Heart right ventricle (tissue), 16 donors: ENCODE results near the gene KRTAP9-2. TPM values are rescaled to one million over a fixed set of nuclear protein-coding genes. Genes with fewer than 3 reads are reported as not detected.
"Not testable (repeated sequence)": the region's sequence is repeated elsewhere in the genome, so short reads cannot be mapped to it uniquely, and the experiment has no call there.

Experiments used
- ATAC-seq, 8 donors: fragments of 200-7000 bp; cut with Tn5 transposase; one replicate each; pipeline ENCODE4 v1.9.1; 2020; ENCODE audit warnings: mild to moderate bottlenecking in 8 of 8, moderate library complexity in 8 of 8, moderate number of reproducible peaks in 1 of 8
- DNase-seq, 2 donors: peaks; one replicate each; pipeline ENCODE4 v3.0.0-alpha.2; 2020
- H3K27ac ChIP-seq, 10 donors: fragments of 200-600 bp; sonication (generic) in 2 of 10; one replicate each; pipeline versions ENCODE4 v1.5.0 to v1.8.0; 2020 to 2022; ENCODE audit warnings: mild to moderate bottlenecking in 3 of 10
- H3K27me3 ChIP-seq, 7 donors: fragments of 200-600 bp; one replicate each; pipeline ENCODE4 v1.8.0; 2021 to 2022; ENCODE audit warnings: mild to moderate bottlenecking in 2 of 7
- H3K36me3 ChIP-seq, 9 donors: fragments of 200-600 bp; sonication (generic) in 1 of 9; one replicate each; pipeline versions ENCODE4 v1.5.0 to v1.8.0; 2020 to 2022; ENCODE audit warnings: mild to moderate bottlenecking in 2 of 9
- H3K4me1 ChIP-seq, 9 donors: fragments of 200-600 bp; sonication (generic) in 1 of 9; one replicate each; pipeline versions ENCODE4 v1.5.0 to v1.8.0; 2020 to 2022; ENCODE audit warnings: mild to moderate bottlenecking in 4 of 9
- H3K4me3 ChIP-seq, 10 donors: fragments of 200-600 bp; sonication (generic) in 2 of 10; one replicate each; pipeline versions ENCODE4 v1.5.0 to v1.8.0; 2020 to 2022; ENCODE audit warnings: mild to moderate bottlenecking in 7 of 10, moderate library complexity in 2 of 10
- H3K9me3 ChIP-seq, 11 donors: fragments of 200-600 bp in 10 of 11; sonication (generic) in 2 of 11; one replicate each; pipeline versions ENCODE4 v1.5.0 to v1.8.0; 2013 to 2022; ENCODE audit warnings: mild to moderate bottlenecking in 2 of 11, control low read depth in 1 of 11, moderate library complexity in 1 of 11
- CTCF ChIP-seq, 9 donors: fragments of 200-600 bp; sonication (generic) in 2 of 9; IDR thresholded peaks; one replicate each; pipeline versions ENCODE4 v1.5.0 to v1.8.0; 2021 to 2022; ENCODE audit warnings: antibody characterized with exemption in 9 of 9, mild to moderate bottlenecking in 5 of 9, moderate library complexity in 1 of 9
- WGBS, 2 donors: extraction: QIAGEN DNeasy Blood & Tissue Kit; methylation state at CpG; one replicate each; pipeline ENCODE4 v1.1.7; 2013; ENCODE audit warnings: inconsistent platforms in 1 of 2; 5-methylcytosine and 5-hydroxymethylcytosine counted together
- intact Hi-C, 10 donors: fragments of 100-400 bp; cut with DNase I; formaldehyde crosslinking; loops; one replicate each; pipeline versions ENCODE4 v1.11.1 to v1.14.2; 2022
- polyA plus RNA-seq, 2 donors: library from polyadenylated mRNA; stranded (reverse); fragments of 200-250 nt; gene quantifications; one replicate each; pipeline ENCODE4 v1.2.3, GENCODE V29; 2013
- total RNA-seq, 10 donors: library from RNA; stranded (reverse); fragmentation: NEBNext Ultra II Directional in 3 of 10; extraction: Animal tissue kit (Norgen Biotek cat#: 25700) in 3 of 10; gene quantifications; one replicate each; pipeline versions ENCODE4 v1.2.1 to v1.2.4, GENCODE V29; 2021 to 2023
- donor health status: Arrhythmogenic right ventricular cardiomyopathy.
- donor health status: ischemic (EF 13 %, LVEDD 7.1; RV severe dilation, severe dysfunction).
- donor health status: healthy with polysubstance abuse.
- donor health status: DM: no; HTN: yes; CAD: no.
- donor health status: DM: no; HTN: no; CAD: no.
- donor health status: ischemic (EF 25% LVEDD 6.9; RV normal size, moderate dysfunction).
- donor health status: ischemic (EF 25% LVEDD 5.7; RV mildly dilated, moderate dysfunction).
- donor health status: healthy.
- donor health status: DM: yes; HTN: yes; CAD: no.
- donor health status: Ischemic cardiomyopathy.
- donor health status: ischemic (EF 35%, LVEDD 5.7; RV mildly dilated, moderate dysfunction).
- donor health status: nonischemic (EF 11% LVEDD 7.7; RV severe dilation, severe dysfunction).
- donor health status: DM: yes; HTN: yes; CAD: no.
- donor health status: PGD.
- donor health status: ischemic (EF 29% LVEDD 5.4; RV normal size, mild dysfunction).
- donor health status: nonischemic (EF 23%, LVEDD 6.1; RV moderate dilation, normal function).

The KRTAP9-2 gene
- total and polyA plus RNA-seq, 12 donors: not detected

GRCh38 chr17:41230094-41230493, 3.6 kb downstream of the KRTAP9-2 start:
- no peaks in the 10 kb centered on the region for H3K9me3 ChIP-seq
- no peaks in the 10 kb centered on the region for H3K36me3 ChIP-seq
- DNase-seq (no peak), ATAC-seq (no peak)
- H3K4me3 ChIP-seq: no peak overlapping the region
- H3K27ac ChIP-seq: no peak overlapping the region
- TF ChIP-seq CTCF (IDR thresholded peaks at IDR 0.05): no peak
- intact Hi-C loops: loop anchor here in 1 of 10 donors (10.0 kb wide), 1 partner anchor 55 kb away; the partner anchor contains the start of gene KRTAP4-2
- H3K27me3 ChIP-seq: peaks cover 0 to 43% (median 30%) of the 10 kb centered on the region in 7 donors
- H3K4me1 ChIP-seq: no peaks in the 10 kb centered on the region

GRCh38 chr17:41231731-41232130, 5.3 kb downstream of the KRTAP9-2 start:
- DNase-seq (no peak), ATAC-seq (no peak)
- Histone ChIP-seq H3K4me3 (no peak overlapping the region), H3K4me1 (no peaks in the 10 kb centered on the region), H3K36me3 (no peaks in the 10 kb centered on the region), H3K27ac (no peak overlapping the region), H3K9me3 (no peaks in the 10 kb centered on the region), H3K27me3 (peaks cover 0 to 43% (median 26%) of the 10 kb centered on the region in 7 donors)
- TF ChIP-seq CTCF (IDR thresholded peaks at IDR 0.05): no peak
- 82 to 83% methylated on average over 6 of the region's 6 CpGs for WGBS, 2 donors
- intact Hi-C loops: loop anchor here in 1 of 10 donors (10.0 kb wide), 1 partner anchor 57 kb away; the partner anchor contains the start of gene KRTAP4-2

- not testable (repeated sequence) for H3K36me3 ChIP-seq, ATAC-seq, H3K4me1 ChIP-seq, DNase-seq, H3K27ac ChIP-seq, H3K9me3 ChIP-seq, H3K4me3 ChIP-seq
- intact Hi-C loops: loop anchor here in 1 of 10 donors (10.0 kb wide), 1 partner anchor 58 kb away; the partner anchor contains the start of gene KRTAP4-2
- peaks cover 0 to 43% (median 24%) of the 10 kb centered on the region in 7 donors for H3K27me3 ChIP-seq
- 70 to 87% methylated on average over 1 of the region's 1 CpG for WGBS, 2 donors
These were observed 6.1 kb downstream of the KRTAP9-2 start, which contains the start of gene KRTAP9-3 for GRCh38 chr17:41232399-41233105. Gene KRTAP9-3, plus strand, starts transcription at chr17:41232449. Its CDS starts 53 bp downstream, at chr17:41232502.

- not testable (repeated sequence) for H3K27ac ChIP-seq, H3K4me1 ChIP-seq, DNase-seq, H3K4me3 ChIP-seq, H3K9me3 ChIP-seq, H3K36me3 ChIP-seq, ATAC-seq
- 62 to 67% methylated on average over 4 of the region's 4 CpGs for WGBS, 2 donors
- intact Hi-C loops: loop anchor here in 1 of 10 donors (10.0 kb wide), 1 partner anchor 62 kb away; the partner anchor contains the start of gene KRTAP4-2
- peaks cover 0 to 28% (median 16%) of the 10 kb centered on the region in 7 donors for H3K27me3 ChIP-seq
These were observed 10.7 kb downstream of the KRTAP9-2 start for GRCh38 chr17:41237116-41237515.

- H3K36me3 ChIP-seq, H3K4me1 ChIP-seq, ATAC-seq, H3K9me3 ChIP-seq, H3K27ac ChIP-seq, DNase-seq, H3K4me3 ChIP-seq: not testable (repeated sequence)
- peaks cover 0 to 30% (median 11%) of the 10 kb centered on the region in 7 donors for H3K27me3 ChIP-seq
- WGBS, 2 donors: 24 to 36% methylated on average over 3 of the region's 3 CpGs
- intact Hi-C loops: loop anchor here in 1 of 10 donors (10.0 kb wide), 1 partner anchor 63 kb away; the partner anchor contains the start of gene KRTAP4-2
These were observed 11.5 kb downstream of the KRTAP9-2 start, which contains the start of gene KRTAP9-8 for GRCh38 chr17:41237949-41238437. Gene KRTAP9-8, plus strand, starts transcription at chr17:41237999. Its CDS starts 53 bp downstream, at chr17:41238052.

- H3K27ac ChIP-seq, H3K9me3 ChIP-seq, H3K4me1 ChIP-seq, ATAC-seq, H3K4me3 ChIP-seq, DNase-seq, intact Hi-C loops, H3K36me3 ChIP-seq: not testable (repeated sequence)
- 46 to 70% methylated on average over 2 of the region's 2 CpGs for WGBS, 2 donors
- H3K27me3 ChIP-seq: peaks cover 0 to 25% (median 7%) of the 10 kb centered on the region in 7 donors
These were observed 20.7 kb downstream of the KRTAP9-2 start for GRCh38 chr17:41246995-41247787.

- H3K4me3 ChIP-seq, DNase-seq: not testable (repeated sequence)
- WGBS, 2 donors: 51 to 54% methylated on average over 2 of the region's 2 CpGs
These were observed 23.3 kb downstream of the KRTAP9-2 start, which contains the start of gene KRTAP9-4 for GRCh38 chr17:41249637-41250240. Gene KRTAP9-4, plus strand, starts transcription at chr17:41249687. Its CDS starts 34 bp downstream, at chr17:41249721.

More at GRCh38 chr17:41249637-41250240, 23.3 kb downstream of the KRTAP9-2 start, which contains the start of gene KRTAP9-4:
- H3K36me3 ChIP-seq, ATAC-seq, intact Hi-C loops, H3K4me1 ChIP-seq, H3K9me3 ChIP-seq, H3K27ac ChIP-seq: not testable (repeated sequence)
- H3K27me3 ChIP-seq: peaks cover 0 to 33% (median 14%) of the 10 kb centered on the region in 7 donors
